Stomach (tissue), 9 donors: ENCODE measurements around the gene CTBP1. TPM values are rescaled to one million over a fixed set of nuclear protein-coding genes. Genes with fewer than 3 reads are reported as not detected.

ENCODE experiments used
- DNase-seq, 2 donors: peaks; one replicate each; pipeline versions ENCODE4 v3.0.0 to v3.0.0-alpha.2; 2013 to 2019
- H3K27ac ChIP-seq, 5 donors: fragments of 200-600 bp in 4 of 5; sonication (generic) in 4 of 5; one replicate each; pipeline ENCODE4 v1.5.1; 2013 to 2019; ENCODE audit warnings: mild to moderate bottlenecking in 1 of 5, moderate library complexity in 1 of 5
- H3K27me3 ChIP-seq, 3 donors: fragments of 200-600 bp; sonication (generic); one replicate each; pipeline ENCODE4 v1.5.1; 2017 to 2019; ENCODE audit warnings: mixed run types in 1 of 3
- H3K36me3 ChIP-seq, 4 donors: fragments of 200-600 bp; sonication (generic); 1 replicate in 3 of 4; 2 replicates in 1 of 4; pipeline ENCODE4 v1.5.1; 2016 to 2019
- H3K4me1 ChIP-seq, 4 donors: fragments of 200-600 bp; sonication (generic); one replicate each; pipeline ENCODE4 v1.5.1; 2016 to 2019
- H3K4me3 ChIP-seq, 4 donors: fragments of 200-600 bp; sonication (generic) in 3 of 4; one replicate each; pipeline ENCODE4 v1.5.1; 2016 to 2019; ENCODE audit warnings: mild to moderate bottlenecking in 1 of 4
- H3K9me3 ChIP-seq, 4 donors: fragments of 200-600 bp; sonication (generic); one replicate each; pipeline ENCODE4 v1.5.1; 2016 to 2019
- EP300 ChIP-seq: sonication (generic); formaldehyde crosslinking; IDR thresholded peaks from one replicate; pipeline ENCODE4 v1.6.1; 2017; ENCODE audit warnings: antibody characterized with exemption
- POLR2A ChIP-seq, 4 donors: fragments of 450-650 bp; IDR thresholded peaks; one replicate each; pipeline ENCODE4 v1.6.1; 2016; ENCODE audit warnings: antibody characterized with exemption in 4 of 4, control low read depth in 2 of 4, mild to moderate bottlenecking in 1 of 4, moderate library complexity in 1 of 4
- POLR2AphosphoS5 ChIP-seq, 3 donors: sonication (generic); formaldehyde crosslinking; IDR thresholded peaks; one replicate each; pipeline ENCODE4 v1.6.1; 2016; ENCODE audit warnings: antibody characterized with exemption in 3 of 3
- WGBS, 5 donors: extraction: QIAGEN DNeasy Blood & Tissue Kit in 3 of 5; methylation state at CpG; one replicate each; pipeline versions ENCODE4 v1.1.5 to v1.1.7; 2013 to 2018; 5-methylcytosine and 5-hydroxymethylcytosine counted together
- intact Hi-C: fragments of 100-400 bp; cut with DNase I; formaldehyde crosslinking; loops from one replicate; pipeline ENCODE4 v1.15.1; 2023; ENCODE audit warnings: low total_unique reads
- polyA plus RNA-seq, 3 donors: library from polyadenylated mRNA; stranded (reverse); fragments of 200-250 nt; gene quantifications; one replicate each; pipeline ENCODE4 v1.2.3, GENCODE V29; 2013
- total RNA-seq, 5 donors: library from RNA; depleted of rRNA; stranded (reverse); fragments of >200 nt; gene quantifications; one replicate each; pipeline versions ENCODE4 v1.1.0 to v1.2.3, GENCODE V29; 2014 to 2016
- TF ChIP-seq, protein P1 (sequence below), 7 experiments: fragments of 450-650 bp in 4 of 7; fragments of 200-600 bp in 3 of 7; sonication (generic) in 3 of 7; IDR thresholded peaks; one replicate each; pipeline ENCODE4 v1.5.1; 2016 to 2019; ENCODE audit warnings: antibody characterized with exemption in 7 of 7, control low read depth in 2 of 7, mild to moderate bottlenecking in 1 of 7
- donor health status: healthy with polysubstance abuse.
- donor health status: Bipolar disorder and iron deficiency.
- donor health status: healthy.

Gene CTBP1
- total and polyA plus RNA-seq, 8 donors: 72.7 to 415 (median 95.1) TPM

GRCh38 chr4:1166509-1167243 is 82.3 kb downstream of the CTBP1 start:
- Histone ChIP-seq H3K4me1 (peaks cover 25 to 50% (median 33%) of the 10 kb centered on the region in 4 donors), H3K9me3 (no peaks in the 10 kb centered on the region), H3K36me3 (peaks cover 0 to 4% (median 0%) of the 10 kb centered on the region in 4 donors), H3K4me3 (peak overlapping the region; percentile 54 to 71 (median 62)), H3K27me3 (peaks cover 5 to 33% (median 15%) of the 10 kb centered on the region in 3 donors), H3K27ac (peak overlapping the region in 2 of 5 donors; percentile 71 to 79)
- DNase-seq: no peak
- intact Hi-C loops: no loop called here
- WGBS, 5 donors: 56 to 64% (median 62%) methylated on average over 17 to 24 of the region's 24 CpGs
- no peak for TF ChIP-seq POLR2AphosphoS5 (IDR thresholded peaks at IDR 0.05)
- TF ChIP-seq POLR2A (IDR thresholded peaks at IDR 0.05): no peak

- Histone ChIP-seq H3K4me1 (peaks cover 10 to 33% (median 19%) of the 10 kb centered on the region in 4 donors), H3K27me3 (peaks cover 0 to 17% (median 0%) of the 10 kb centered on the region in 3 donors), H3K36me3 (peaks cover 0 to 4% (median 0%) of the 10 kb centered on the region in 4 donors), H3K9me3 (no peaks in the 10 kb centered on the region), H3K27ac (no peak overlapping the region), H3K4me3 (no peak overlapping the region)
- WGBS, 5 donors: 85 to 96% (median 93%) methylated on average over 8 to 13 of the region's 13 CpGs
- DNase-seq: no peak
- intact Hi-C loops: no loop called here
- no peak for TF ChIP-seq POLR2AphosphoS5 (IDR thresholded peaks at IDR 0.05)
Observed at GRCh38 chr4:1164956-1165545, 83.9 kb downstream of the CTBP1 start.

GRCh38 chr4:1164444-1164843 is 84.5 kb downstream of the CTBP1 start:
- peaks cover 0 to 11% (median 0%) of the 10 kb centered on the region in 3 donors for H3K27me3 ChIP-seq
- H3K9me3 ChIP-seq: no peaks in the 10 kb centered on the region
- no peak overlapping the region for H3K27ac ChIP-seq
- WGBS, 5 donors: 83 to 99% (median 92%) methylated on average over 5 of the region's 5 CpGs
- no peak overlapping the region for H3K4me3 ChIP-seq
- intact Hi-C loops: no loop called here
- DNase-seq: no peak
- peaks cover 10 to 28% (median 19%) of the 10 kb centered on the region in 4 donors for H3K4me1 ChIP-seq
- no peaks in the 10 kb centered on the region for H3K36me3 ChIP-seq
- TF ChIP-seq POLR2A (IDR thresholded peaks at IDR 0.05) (no peak), EP300 (no peak), POLR2AphosphoS5 (IDR thresholded peaks at IDR 0.05) (no peak)
- TF ChIP-seq, protein P1, sequence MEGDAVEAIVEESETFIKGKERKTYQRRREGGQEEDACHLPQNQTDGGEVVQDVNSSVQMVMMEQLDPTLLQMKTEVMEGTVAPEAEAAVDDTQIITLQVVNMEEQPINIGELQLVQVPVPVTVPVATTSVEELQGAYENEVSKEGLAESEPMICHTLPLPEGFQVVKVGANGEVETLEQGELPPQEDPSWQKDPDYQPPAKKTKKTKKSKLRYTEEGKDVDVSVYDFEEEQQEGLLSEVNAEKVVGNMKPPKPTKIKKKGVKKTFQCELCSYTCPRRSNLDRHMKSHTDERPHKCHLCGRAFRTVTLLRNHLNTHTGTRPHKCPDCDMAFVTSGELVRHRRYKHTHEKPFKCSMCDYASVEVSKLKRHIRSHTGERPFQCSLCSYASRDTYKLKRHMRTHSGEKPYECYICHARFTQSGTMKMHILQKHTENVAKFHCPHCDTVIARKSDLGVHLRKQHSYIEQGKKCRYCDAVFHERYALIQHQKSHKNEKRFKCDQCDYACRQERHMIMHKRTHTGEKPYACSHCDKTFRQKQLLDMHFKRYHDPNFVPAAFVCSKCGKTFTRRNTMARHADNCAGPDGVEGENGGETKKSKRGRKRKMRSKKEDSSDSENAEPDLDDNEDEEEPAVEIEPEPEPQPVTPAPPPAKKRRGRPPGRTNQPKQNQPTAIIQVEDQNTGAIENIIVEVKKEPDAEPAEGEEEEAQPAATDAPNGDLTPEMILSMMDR (IDR thresholded peaks at IDR 0.05): no peak

GRCh38 chr4:1164040-1164439 is 84.9 kb downstream of the CTBP1 start:
- H3K27ac ChIP-seq: no peak overlapping the region
- DNase-seq: no peak
- no peaks in the 10 kb centered on the region for H3K9me3 ChIP-seq
- H3K4me3 ChIP-seq: no peak overlapping the region
- H3K27me3 ChIP-seq: peaks cover 0 to 6% (median 0%) of the 10 kb centered on the region in 3 donors
- TF ChIP-seq POLR2AphosphoS5 (IDR thresholded peaks at IDR 0.05) (no peak), EP300 (no peak), POLR2A (IDR thresholded peaks at IDR 0.05) (no peak)
- TF ChIP-seq, protein P1 (IDR thresholded peaks at IDR 0.05): no peak
- no peaks in the 10 kb centered on the region for H3K36me3 ChIP-seq
- 85 to 91% (median 86%) methylated on average over 4 of the region's 4 CpGs for WGBS, 5 donors
- intact Hi-C loops: no loop called here
- H3K4me1 ChIP-seq: peaks cover 10 to 26% (median 17%) of the 10 kb centered on the region in 4 donors

Other genes starting within 250 kb of the CTBP1 start
- 10 to 100 TPM in 3 of 5 donors, 1 to 10 TPM in 2; 3.5 to 42.7 (median 19.6) TPM for gene FGFRL1, start 237.5 kb downstream of the CTBP1 start, total RNA-seq
- 10 to 100 TPM in 1 of 3 donors, 1 to 10 TPM in 2; 5.8 to 10.3 (median 9.2) TPM for gene FGFRL1, start 237.5 kb downstream of the CTBP1 start, polyA plus RNA-seq
- 1 to 10 TPM in 1 of 5 donors, not detected in 4; 1.3 TPM for gene RNF212, start 135.6 kb downstream of the CTBP1 start, total RNA-seq
- 1 to 10 TPM; 1.7 to 4.8 (median 3.5) TPM for gene RNF212, start 135.6 kb downstream of the CTBP1 start, polyA plus RNA-seq
- 100 to 1,000 TPM in 1 of 5 donors, 10 to 100 TPM in 4; 12.8 to 224 (median 63.9) TPM for gene SPON2, start 76.5 kb downstream of the CTBP1 start, total RNA-seq
- 10 to 100 TPM; 20.1 to 54.6 (median 40.6) TPM for gene SPON2, start 76.5 kb downstream of the CTBP1 start, polyA plus RNA-seq
- 100 to 1,000 TPM in 3 of 5 donors, 10 to 100 TPM in 2; 34.0 to 295 (median 103) TPM for gene MAEA, start 40.8 kb upstream of the CTBP1 start, total RNA-seq
- gene MAEA, start 40.8 kb upstream of the CTBP1 start, polyA plus RNA-seq: 10 to 100 TPM; 42.3 to 48.4 (median 42.8) TPM
- 100 to 1,000 TPM in 1 of 5 donors, 10 to 100 TPM in 4; 15.1 to 103 (median 53.9) TPM for gene UVSSA, start 98.1 kb upstream of the CTBP1 start, total RNA-seq
- gene UVSSA, start 98.1 kb upstream of the CTBP1 start, polyA plus RNA-seq: 1 to 10 TPM; 4.1 to 7.0 (median 5.2) TPM
- not detected for gene NKX1-1, start 157.3 kb upstream of the CTBP1 start, total RNA-seq
- gene NKX1-1, start 157.3 kb upstream of the CTBP1 start, polyA plus RNA-seq: not detected